GM21390 (cell line): ENCODE measurements around the gene COA5.

ENCODE experiments used
- ATAC-seq: cut with Tn5 transposase; IDR thresholded peaks from one replicate; pipeline ENCODE4 v1.9.1; 2021; ENCODE audit not compliant: unreplicated experiment

COA5 gene

DNA sequence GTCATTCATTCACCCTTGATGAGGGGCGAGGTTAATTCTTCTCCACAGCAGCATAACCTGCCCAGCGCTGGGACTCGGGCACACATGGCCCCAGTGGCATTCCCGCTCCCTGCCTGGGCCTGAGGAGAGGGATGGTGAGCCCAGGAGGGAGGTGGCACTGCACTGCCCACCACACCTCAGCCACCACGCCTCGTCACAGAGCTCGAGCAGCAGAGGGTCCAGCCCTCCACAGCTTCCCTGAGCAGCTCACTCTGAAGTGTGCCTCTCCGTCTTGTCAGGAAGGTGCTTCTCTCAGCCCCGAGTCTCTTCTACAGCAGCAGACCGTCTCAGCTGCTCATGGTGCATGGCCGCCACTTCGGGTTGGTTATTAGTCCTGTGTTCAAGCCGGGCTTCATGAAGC is 34.9 kb downstream of the COA5 start:
- no peak for ATAC-seq

DNA sequence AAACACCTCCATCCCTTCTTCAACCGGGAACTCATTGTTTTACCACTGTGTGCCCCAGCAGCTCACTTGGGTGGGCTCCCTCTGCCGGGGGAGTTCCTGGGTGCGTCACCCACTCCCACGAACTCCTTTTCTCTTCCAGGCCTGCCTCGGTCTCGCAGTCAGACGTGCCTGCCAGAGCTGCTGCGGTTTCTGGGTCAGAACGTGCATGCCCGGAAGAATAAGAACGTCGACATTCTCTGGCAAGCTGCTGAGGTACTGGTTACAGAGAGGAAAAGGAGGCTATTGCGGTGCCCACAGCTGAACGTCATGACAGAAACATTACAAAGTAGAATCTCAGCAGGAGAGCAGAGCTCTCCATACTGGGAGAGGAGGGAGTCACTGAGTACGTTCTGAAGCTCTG is 35.6 kb downstream of the COA5 start:
- no peak for ATAC-seq

DNA sequence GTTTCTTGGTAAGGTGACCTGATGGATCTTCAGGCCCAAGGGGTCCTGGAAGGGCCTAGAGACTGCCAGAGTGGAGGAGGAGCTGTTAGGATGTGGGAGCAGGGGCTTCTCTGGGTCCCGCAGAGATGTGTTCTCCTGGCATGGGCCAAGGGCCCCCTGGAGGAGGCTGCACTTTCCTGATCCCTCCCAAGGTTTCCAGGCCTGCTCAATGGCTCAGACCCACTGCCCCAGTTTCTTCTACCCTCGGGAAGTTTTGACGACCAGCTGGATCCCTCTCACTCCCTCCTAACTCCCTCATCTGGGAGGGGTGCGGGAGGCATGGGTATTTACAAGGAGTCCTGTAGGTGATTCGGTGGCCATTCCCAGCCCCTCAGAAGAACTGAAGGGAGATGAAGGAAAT is 36.1 kb downstream of the COA5 start:
- ATAC-seq, result no peak

DNA sequence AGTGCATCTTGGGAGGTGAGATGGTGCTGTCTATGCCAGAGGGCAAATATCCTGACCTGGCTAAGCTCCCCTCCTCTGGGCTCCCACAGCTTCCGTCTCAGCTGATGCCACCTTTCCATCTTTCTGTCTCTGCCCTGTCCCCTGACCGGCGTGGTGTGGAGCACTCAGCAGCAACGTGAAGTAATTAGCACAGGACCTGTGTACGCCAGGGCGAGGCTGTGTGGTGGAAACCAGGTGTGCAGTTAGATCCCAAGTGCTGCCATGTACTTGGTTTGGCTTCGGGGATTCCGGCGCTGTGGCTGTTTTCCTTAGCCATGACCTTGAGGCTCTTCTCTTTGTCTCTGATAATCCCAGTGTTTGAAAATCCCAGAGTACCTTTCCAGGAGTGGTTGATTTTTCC is 36.5 kb downstream of the COA5 start:
- no peak for ATAC-seq

DNA sequence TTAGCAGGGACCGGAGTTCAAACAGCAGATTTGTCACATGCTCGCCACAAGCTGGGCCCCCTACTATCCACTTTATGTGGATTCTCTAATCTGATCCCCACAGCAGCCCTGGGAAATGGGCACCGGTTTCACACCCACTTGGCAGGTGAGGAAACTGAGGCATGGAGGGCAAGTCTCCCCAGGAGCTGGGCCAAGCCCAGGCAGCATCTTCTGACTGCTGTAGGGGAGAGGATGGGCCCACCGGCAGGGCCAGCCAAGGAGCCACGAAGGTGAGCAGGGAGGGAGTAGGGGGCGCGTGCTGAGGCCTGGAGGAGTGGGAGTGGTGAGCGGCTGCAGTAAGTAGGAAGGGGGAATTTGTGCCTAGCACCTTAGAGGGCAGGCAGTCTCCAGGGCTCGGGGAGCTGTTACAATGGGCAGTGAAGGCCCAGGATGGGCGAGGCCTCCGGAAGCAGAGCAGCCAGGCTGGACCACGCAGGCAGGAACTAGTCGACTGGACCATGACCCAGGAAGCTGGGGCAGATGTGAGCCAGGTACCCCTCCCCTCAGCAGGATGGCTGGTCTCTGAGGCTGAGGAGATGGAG is 37.1 kb downstream of the COA5 start:
- ATAC-seq, result no peak

DNA sequence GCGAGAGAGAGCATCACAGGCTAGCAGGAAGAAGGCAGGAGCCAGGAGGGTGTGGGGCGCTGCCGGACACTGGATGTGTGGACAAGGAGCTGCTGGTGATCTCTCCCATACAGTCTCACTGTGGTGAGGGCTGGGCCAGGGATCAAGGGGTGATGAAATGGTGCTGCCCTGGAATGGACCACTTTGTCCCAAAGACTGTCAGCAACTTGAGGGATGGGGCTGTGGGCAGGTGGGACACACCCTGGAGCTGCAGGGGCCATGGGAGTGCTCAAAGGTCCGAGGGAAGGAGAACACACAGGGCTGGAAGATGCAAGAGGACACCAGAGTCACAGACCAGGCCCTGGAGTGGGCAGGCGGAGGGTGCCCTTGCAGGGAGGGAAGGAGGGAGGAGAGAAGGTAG is 38.0 kb downstream of the COA5 start:
- no peak for ATAC-seq

DNA sequence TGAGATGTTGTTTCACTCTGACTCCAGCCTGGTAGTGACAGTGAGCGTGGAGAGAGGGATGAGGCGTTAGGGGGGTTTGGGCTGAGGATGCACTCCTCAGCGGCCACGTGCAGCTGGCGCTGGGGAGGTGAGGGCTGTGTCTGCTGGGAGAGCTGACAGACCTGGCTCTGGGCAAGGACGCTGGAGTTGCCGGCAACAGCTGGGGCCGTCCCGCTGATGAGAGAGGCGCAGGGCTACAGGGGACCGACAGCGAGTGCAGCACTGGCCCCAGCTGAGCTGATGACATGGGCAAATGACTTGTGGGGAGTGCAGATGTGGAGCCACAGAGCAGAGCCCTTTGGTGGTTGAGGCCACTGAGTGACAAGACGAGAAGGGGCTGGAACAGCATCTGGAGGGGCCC is 38.4 kb downstream of the COA5 start:
- no peak for ATAC-seq

DNA sequence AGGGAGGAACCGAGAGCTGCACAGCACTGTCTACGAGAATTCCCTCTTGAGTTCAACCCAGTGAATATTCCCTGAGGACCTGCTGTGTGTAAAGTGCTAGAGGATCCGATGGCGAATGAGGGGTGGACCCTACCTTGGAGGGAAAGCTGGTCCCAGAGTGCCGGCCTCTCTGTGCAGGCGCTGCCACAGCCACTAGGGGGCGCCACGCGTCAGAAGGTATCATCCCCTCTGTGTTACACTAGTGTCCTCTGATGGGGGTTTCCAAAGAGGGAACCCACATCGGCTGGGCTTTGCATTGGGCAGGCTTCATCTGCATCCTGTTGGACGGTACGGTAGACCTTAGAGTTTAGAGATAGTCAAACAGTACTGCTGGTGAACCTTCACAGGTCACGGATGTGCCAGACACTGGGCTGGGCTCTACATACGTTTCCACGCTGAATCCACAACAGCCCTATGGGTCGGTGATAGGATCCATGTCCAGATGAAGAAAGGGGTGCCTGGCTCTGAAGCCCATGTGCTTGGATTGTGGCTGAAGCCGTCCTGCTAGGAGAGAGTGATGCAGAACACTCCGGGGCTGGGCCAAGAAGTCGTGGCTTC is 39.0 kb downstream of the COA5 start:
- ATAC-seq, result no peak

DNA sequence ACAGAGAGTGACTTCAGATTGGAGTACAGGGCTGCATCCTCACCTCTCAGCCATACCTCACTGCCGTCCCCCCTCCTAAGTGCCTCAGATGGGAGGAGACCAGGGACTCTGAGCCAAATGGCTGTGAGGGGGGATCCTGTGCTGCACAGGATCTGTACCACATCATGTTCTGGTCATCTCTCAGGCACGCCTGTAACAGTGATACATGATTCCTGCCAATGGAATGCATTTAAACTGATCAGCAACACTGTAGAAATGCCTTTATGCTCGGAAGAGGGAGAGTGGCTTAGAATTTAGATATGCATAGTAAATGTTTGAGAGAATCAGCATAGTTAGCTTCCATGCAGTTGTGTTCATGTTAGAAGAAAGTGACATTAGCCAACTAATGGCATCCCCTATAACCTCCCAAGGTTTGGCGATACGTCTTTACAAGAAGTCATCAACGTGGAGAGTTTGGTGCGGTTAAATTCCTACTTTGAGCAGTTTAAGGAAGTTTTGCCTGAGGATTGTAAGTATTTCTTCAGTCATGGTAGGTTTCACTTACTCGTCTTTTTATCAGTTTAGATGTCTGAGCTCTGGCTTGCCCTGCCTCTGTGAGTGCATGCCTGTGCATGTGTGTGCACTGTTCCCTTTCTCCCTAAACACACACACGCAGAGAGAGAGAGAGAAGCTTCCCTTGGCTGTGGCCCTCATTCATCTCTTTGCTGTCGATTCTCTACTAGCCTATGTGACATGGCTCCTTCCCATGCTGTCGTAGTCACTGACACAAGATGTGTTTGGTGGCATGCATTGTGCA is 40.0 kb downstream of the COA5 start:
- no peak for ATAC-seq

DNA sequence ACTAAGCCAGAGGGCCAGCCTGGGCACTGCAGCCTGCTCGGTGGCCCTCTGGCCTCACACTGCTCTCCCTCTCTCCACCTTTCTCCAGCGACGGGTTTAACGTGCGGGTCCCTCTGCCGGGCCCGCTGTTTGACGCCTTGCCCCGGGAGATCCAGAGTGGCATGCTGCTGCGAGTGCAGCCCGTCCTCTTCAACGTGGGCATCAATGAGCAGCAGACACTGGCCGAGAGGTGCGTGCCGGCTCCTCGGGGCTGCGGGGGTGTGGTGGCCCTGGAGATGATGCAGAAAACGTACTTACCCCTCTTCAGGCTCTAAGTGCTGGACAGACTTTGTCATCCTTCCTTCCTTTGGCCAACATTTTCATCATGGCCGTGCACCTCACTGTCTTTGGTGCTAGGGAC is 42.4 kb downstream of the COA5 start:
- no peak for ATAC-seq

DNA sequence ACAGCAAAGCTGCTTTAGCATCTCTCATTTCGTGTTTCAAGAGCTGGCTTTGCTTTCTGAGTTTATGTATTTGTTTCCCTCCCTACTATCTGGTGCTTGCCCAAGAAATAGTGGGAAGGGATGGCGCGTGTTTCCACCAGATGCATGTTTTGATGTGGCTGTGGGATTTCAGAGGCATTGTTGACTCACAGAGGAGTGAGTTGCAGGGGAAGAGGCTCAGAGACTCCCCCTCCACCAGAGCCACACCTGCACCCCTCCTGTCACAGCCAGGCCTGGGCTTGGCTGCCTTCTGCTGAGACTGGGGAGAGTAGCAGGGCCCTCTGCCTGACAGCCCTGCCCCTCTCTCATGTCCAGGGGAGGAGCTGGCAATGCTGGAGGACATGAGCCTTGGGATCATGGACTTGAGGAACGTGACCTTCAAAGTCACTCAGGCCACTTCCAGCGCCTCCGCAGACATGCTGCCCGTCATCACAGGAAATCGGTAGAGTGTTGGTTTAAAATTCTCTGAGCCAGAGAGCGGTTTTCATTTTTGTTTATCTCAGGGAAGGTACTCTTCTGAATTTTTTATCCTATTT is 42.9 kb downstream of the COA5 start:
- no peak for ATAC-seq

DNA sequence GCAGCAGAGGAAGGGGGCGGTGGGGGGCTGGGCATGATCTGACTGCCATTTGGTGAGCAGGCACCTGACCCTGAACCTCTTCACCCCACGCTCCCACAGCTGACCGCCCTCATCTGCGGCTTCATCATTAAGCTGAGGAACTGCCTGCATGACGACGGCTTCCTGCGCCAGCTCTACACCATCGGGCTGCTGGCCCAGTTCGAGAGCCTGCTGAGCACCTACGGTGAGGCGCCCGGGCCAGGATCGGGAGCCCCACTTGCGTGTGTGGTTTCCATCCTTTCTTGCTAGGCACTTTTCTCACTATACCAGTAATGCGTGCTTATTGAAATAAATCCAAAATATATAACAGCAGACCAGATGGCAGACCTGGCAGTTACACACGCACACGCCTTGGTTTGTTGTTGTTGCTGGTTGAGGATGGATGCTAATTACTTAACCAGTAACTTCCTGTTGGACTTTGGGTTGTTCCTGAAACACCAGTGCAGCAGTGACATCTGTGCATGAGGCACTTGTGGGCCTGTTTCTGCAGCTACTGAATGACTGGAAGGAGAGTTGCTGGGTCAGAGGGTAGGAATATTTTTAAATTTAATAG is 43.7 kb downstream of the COA5 start:
- no peak for ATAC-seq

DNA sequence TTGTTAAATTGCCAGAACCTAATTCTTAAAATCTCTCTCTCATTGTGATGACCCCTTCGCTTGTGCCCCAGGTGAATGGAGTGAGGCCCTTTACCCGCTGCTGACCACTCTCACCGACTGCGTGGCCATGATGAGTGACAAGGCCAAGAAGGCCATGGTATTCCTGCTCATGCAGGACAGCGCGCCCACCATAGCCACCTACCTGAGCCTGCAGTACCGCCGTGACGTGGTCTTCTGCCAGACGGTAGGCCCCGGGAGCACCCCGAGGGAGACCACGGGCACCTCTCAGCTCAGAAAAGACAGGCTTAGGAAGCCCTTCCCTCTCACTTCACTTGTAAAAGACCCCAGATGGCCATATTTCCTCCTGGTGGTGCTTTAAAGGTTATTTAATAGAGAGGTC is 44.9 kb downstream of the COA5 start:
- no peak for ATAC-seq

DNA sequence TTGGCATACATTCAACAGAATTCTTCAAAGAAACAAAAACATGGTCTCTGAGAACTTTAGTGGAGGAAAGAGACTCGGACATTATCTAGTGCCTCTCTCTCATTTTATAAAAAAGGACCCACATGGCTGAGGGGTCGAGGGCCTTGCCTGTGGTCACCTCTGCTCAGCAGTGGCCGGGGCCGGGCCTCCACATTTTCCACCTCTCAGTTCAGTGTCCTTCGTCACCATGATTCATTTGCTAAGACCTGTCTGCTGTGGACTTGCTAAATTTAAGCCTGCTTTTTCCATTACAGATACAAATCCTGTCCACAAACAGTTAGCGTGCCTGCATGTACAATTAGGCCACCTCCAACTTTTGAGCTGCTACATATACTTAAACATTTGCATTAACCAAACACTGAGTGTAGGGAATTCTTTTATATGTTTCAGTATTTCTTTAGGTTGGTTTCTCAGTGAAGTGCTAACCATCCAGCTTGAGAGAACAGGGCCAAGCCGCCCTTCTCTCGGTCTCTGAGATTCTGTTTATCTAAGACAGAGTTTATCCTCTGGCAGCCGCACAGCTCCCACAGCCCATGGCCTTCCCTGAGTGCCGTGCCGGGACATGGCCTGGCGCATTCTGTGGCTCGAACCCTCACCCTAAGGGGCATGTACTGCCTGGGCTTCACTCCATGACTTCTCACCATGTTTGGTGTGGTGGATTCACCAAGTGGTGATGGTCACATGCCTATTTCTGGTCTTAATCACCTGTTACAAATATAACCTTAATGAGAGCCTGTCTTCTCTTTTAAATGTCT is 46.2 kb downstream of the COA5 start:
- no peak for ATAC-seq

DNA sequence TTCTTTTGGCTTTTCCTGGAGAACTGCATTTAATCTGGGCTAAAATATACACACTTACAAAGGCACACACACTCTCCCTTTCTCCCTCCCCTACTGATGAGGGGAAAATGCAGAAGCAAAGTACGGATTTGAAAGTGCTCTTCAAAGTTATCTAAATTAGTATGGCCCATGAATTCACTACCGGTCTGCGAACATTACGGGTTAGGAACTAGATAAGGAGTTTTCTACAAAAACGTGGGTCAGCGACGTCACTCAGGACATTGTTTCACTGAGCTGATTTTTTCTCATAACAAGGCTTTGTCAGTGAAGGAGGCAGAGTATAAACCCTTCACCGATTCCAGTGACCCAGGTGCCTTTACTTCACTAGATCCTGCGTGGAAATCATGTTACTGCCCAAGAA is 47.3 kb downstream of the COA5 start:
- ATAC-seq, result no peak

DNA sequence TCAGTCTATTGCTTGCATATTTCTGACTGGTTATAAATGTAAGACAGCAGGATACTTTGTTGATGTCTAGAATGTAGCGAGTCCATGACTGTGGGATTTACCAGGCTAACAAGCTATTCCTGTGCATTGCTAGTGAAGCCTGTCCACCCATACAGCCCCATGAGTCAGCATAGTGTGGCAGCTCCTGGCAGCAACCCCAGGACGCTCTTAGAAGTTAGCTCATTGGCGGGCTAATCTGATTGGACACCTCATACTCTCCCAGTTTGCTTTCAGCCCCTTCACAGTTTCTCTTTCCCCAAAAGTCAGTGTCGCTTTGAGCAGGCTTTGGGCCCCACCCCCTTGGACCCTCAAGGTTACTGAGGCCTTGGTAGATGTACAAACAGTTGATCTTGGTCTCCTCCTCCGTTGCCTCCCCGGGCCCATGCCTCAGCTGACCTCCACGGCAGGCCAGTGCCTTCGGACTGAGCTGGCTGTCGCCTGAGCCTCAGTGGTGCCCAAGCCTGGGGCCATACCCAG is 48.0 kb downstream of the COA5 start:
- no peak for ATAC-seq

DNA sequence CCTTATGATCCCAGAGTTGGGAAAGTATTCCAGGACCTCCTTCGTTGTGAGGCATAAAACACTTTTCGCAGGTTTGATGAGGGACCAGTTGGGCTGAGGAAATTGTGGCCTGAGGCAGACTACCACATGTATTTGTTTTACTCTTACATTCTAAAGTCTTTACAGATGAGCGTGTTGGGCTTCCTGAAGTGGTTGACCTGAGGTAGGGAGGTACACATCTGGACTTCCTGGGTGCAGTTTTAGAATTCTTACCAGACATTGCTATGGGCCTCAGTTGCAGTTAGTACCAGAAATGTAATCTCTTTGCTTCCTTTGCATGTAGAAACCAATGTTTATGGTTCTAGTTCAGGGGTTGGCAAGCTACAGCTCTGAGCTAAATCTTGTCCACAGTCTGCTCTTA is 48.7 kb downstream of the COA5 start:
- ATAC-seq, result no peak

DNA sequence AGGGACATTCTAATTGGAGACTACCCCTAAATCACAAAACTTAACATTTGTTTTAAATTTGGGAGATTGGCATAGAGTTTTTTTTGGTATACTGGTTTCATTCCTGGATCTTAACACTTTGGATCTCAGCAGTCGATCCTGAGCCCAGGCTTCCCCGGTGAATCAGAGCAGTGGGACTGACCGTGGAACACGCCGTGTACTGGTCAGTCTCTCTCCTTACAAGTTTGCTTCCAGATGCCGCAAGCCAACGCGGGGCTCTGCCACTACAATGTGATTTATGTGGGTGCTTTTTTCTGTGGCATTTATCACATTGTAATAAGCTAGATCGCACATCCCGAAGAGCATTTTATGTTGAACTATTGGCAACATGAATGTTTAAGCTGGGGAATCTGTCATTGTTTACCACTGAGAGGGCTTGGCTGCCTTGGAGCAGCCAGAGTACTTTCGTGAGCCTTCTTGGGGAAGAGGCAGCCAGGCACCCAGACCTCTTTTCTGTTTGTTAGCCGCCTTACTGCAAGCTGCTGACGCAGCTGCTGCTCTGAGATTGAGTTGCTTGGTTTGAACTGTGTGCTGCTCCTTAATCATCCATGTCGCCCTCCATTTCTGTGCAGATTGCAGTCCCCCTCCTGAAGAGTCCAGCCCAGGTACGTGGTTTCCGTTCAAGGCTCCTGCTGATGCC is 49.3 kb downstream of the COA5 start:
- ATAC-seq, result no peak

DNA sequence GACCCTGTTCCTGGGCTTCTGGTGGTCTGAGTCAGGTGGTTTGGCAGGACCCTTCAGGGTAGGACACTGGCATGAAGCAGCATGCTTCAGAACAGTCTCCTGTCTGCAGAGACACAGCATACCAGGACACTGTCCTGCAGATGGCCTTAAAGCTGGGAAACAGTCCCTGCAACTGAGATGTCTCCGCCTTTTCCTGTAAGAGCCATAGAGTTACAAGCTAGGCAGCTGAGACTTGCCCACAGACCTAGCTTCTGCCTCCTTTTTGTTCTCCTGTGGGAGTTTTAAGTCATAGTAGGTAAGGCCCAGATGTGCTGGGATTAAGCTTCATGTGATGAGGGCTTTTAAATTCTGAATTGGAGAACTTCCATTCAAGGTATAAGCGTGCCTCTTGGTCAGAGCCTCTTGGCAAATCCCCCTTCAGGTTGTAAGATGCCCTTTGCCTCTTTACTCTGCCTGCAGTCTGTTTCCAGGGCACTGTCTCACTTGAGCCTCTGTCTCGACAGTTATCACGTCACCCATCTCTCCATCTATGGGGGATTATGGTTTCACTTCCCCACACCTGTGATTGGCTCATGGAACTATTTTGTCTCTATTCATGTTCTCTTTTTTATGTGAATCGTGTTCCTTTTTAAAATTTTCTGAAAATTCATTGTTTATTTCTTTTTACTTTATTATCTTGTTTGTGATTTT is 51.8 kb downstream of the COA5 start:
- ATAC-seq, result no peak

DNA sequence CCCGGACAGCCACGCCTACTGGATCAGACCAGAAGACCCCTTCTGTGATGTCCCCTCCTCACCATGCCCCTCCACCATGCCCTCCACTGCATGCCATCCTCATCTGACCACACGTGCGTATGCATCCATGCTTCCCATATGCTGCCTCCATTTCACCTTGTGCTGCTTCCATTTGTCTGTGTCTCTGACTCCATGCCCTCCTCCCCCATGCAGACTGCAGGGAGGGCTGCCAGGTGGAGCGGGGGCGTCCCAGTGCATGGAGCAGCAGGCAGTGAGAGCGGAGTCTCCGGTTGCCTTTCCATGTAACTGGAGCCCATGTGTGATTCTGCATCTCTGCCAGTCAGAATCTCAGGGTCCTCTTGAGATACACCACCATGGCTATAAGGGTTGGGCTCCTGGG is 52.6 kb downstream of the COA5 start:
- no peak for ATAC-seq
